GM19324 (cell line): Measurements from ENCODE around the gene APOL6.
"Not testable (repeated sequence)": the region's sequence is repeated elsewhere in the genome, so short reads cannot be mapped to it uniquely, and the experiment has no call there.

ENCODE experiments used
- ATAC-seq: cut with Tn5 transposase; IDR thresholded peaks from one replicate; pipeline ENCODE4 v1.9.1; 2021; ENCODE audit warnings: mild to moderate bottlenecking, moderate library complexity; ENCODE audit not compliant: unreplicated experiment, low FRiP score

Gene APOL6

GRCh38 chr22:35617137-35617755, 31.0 kb upstream of the APOL6 start, which contains the start of gene MB:
Gene MB, minus strand, starts transcription at chr22:35617329. Its CDS starts 72 bp downstream, at chr22:35617257.
- ATAC-seq = no peak

GRCh38 chr22:35618427-35619223, 29.6 kb upstream of the APOL6 start:
- ATAC-seq = no peak

GRCh38 chr22:35619336-35620094, 28.7 kb upstream of the APOL6 start:
- no peak for ATAC-seq

GRCh38 chr22:35620624-35621251, 27.5 kb upstream of the APOL6 start:
- ATAC-seq = no peak

- ATAC-seq = no peak
Observed at GRCh38 chr22:35621451-35621850, 26.8 kb upstream of the APOL6 start.

- ATAC-seq = no peak
Observed at GRCh38 chr22:35622191-35622913, 25.9 kb upstream of the APOL6 start.

- ATAC-seq = not testable (repeated sequence)
Observed at GRCh38 chr22:35623885-35624284, 24.4 kb upstream of the APOL6 start.

GRCh38 chr22:35624547-35624946, 23.7 kb upstream of the APOL6 start:
- ATAC-seq = no peak

- no peak for ATAC-seq
Observed at GRCh38 chr22:35625763-35626432, 22.3 kb upstream of the APOL6 start.

GRCh38 chr22:35627267-35628041, 20.8 kb upstream of the APOL6 start:
- ATAC-seq = no peak

GRCh38 chr22:35628732-35629131, 19.5 kb upstream of the APOL6 start:
- no peak for ATAC-seq

GRCh38 chr22:35629406-35630216, 18.6 kb upstream of the APOL6 start:
- ATAC-seq = no peak

- ATAC-seq = no peak
Observed at GRCh38 chr22:35630387-35630793, 17.9 kb upstream of the APOL6 start.

- no peak for ATAC-seq
Observed at GRCh38 chr22:35630891-35631290, 17.4 kb upstream of the APOL6 start.

- ATAC-seq = no peak
Observed at GRCh38 chr22:35631597-35631996, 16.6 kb upstream of the APOL6 start.

- no peak for ATAC-seq
Observed at GRCh38 chr22:35632935-35633334, 15.3 kb upstream of the APOL6 start.

- no peak for ATAC-seq
Observed at GRCh38 chr22:35633520-35633919, 14.7 kb upstream of the APOL6 start.

GRCh38 chr22:35634015-35634414, 14.2 kb upstream of the APOL6 start:
- no peak for ATAC-seq
